GM12872 (cell line): ENCODE measurements around the gene ITGB5.

Source experiments
- CTCF ChIP-seq: IDR thresholded peaks from 3 replicates; pipeline ENCODE4 v1.5.1; 2011; ENCODE audit warnings: low read depth, mild to moderate bottlenecking, low read length, moderate library complexity; ENCODE audit not compliant: insufficient read depth

The ITGB5 gene

GRCh38 chr3:124847863-124848262 lies 39.3 kb downstream of the ITGB5 start:
- TF ChIP-seq CTCF: no peak

- no peak for TF ChIP-seq CTCF
Observed at GRCh38 chr3:124847051-124847450, 40.1 kb downstream of the ITGB5 start.

DNA sequence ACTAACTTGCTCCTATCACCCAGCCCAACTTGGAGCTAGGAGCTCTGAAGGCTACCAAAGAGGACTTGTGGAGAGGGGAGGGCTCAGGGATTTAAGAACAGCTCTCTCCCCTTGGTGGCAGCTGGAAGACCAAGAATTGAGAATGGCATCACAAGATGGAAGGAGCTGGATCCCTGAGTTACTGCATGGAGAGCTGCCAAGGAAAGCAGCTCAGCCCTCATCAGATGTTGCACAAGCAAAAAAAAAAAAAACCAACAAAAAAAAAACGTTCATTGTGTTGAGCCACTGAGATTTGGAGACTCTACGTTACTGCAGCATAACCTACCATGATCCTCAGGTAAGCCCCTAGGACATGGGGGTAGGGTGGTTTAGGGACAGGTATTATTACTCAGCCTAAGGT lies 41.0 kb downstream of the ITGB5 start:
- TF ChIP-seq CTCF: no peak

GRCh38 chr3:124845406-124845805 lies 41.8 kb downstream of the ITGB5 start:
- TF ChIP-seq CTCF: no peak

DNA sequence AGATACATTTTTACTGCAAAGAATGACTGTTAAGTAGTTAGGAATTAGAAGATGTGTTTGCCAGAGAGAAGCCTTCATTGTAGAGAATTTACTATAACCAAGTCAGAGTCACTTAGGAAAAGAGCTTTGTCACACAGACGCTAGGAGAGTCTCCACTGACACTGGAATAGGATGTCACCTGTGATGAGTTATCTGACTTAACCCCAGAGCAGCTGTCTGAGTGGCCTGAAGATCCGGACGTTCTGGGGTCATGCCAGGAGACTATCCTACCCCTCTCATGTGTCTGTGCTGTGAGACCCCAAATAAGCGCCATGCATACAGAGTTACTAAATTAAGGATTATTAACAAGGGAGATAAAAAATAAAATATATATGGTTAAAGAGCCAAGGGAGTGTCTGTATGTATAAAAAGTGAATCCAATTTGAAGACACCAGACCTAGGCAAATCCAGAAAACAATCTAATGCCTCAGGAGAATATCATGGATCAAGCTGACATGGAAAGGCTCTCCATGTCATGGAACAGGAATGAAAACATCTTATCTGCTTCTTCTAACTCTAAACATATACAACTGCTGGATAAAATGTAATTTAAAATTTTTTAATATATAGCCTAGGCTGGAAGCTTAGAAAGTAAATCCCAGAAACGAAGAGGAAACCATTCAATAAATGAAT lies 43.5 kb downstream of the ITGB5 start:
- TF ChIP-seq CTCF: no peak

- no peak for TF ChIP-seq CTCF
Observed at GRCh38 chr3:124843047-124843446, 44.1 kb downstream of the ITGB5 start.

DNA sequence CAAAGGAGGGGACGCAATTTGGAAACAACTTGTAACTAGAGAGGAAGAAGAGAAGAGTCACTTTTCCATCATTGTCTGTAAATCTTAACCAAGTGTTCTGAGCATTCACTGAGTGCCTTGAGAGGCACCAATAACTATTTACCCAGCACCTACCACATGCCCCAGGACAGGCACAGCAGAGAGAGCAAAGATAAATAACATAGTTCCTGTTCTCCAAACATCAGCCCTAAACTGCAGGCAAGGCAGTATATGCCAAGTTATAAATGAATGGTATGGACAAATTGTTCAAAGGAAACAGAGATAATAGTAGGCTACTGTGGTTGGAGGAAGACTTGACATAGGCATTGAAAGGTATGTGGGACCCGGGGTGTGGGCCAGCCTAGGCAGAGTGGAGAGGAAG lies 45.6 kb downstream of the ITGB5 start:
- no peak for TF ChIP-seq CTCF
